HEK293 (cell line): ENCODE measurements around the gene TM2D3.
"Not testable (repeated sequence)": the region's sequence is repeated elsewhere in the genome, so short reads cannot be mapped to it uniquely, and the experiment has no call there.

Experiments
- CTCF ChIA-PET: fragments of 350-600 bp; formaldehyde crosslinking; extraction: SDS; loops from one replicate; lab custom pipeline; 2021; ENCODE audit warnings: antibody characterized with exemption; lab: Yijun Ruan, JAX
- POLR2A ChIA-PET: fragments of 300-600 bp; formaldehyde crosslinking; extraction: SDS; loops from one replicate; lab custom pipeline; 2020; ENCODE audit warnings: antibody characterized with exemption, inconsistent platforms; lab: Yijun Ruan, JAX
- H3K27ac ChIP-seq: fragments of 200-500 bp; sonication (Bioruptor generic); 2 replicates; pipeline ENCODE4 v1.5.1; 2014; ENCODE audit warnings: low read depth, low read length, control low read depth, inconsistent platforms; ENCODE audit errors: extremely low read depth
- H3K36me3 ChIP-seq, 2 experiments: fragments of 200-500 bp in 1 of 2; sonication (Bioruptor generic) in 1 of 2; 1 replicate in 1 of 2; 2 replicates in 1 of 2; pipeline ENCODE4 v1.5.1; 2014 to 2017; ENCODE audit warnings: inconsistent platforms in 2 of 2, low read length in 2 of 2; ENCODE audit not compliant: control insufficient read depth in 2 of 2, insufficient read depth in 1 of 2
- H3K4me1 ChIP-seq: fragments of 200-500 bp; sonication (Bioruptor generic); 2 replicates; pipeline ENCODE4 v1.5.1; 2014; ENCODE audit warnings: mild to moderate bottlenecking, low read length, inconsistent platforms; ENCODE audit not compliant: control insufficient read depth, insufficient read depth
- H3K4me3 ChIP-seq: 2 replicates; pipeline ENCODE4 v1.5.1; 2011; ENCODE audit warnings: low read depth, mild to moderate bottlenecking, control low read depth, low read length, moderate library complexity
- H3K9me3 ChIP-seq: fragments of 200-500 bp; sonication (Bioruptor generic); 2 replicates; pipeline ENCODE4 v1.5.1; 2014; ENCODE audit warnings: low read depth, low read length, inconsistent platforms; ENCODE audit not compliant: control insufficient read depth, insufficient read depth
- BCL11A ChIP-seq: fragments of 450-650 bp; formaldehyde crosslinking; IDR thresholded peaks from 2 replicates; pipeline ENCODE4 v1.5.1; 2016; ENCODE audit warnings: low read depth, missing biosample characterization, missing genetic modification characterization
- EGR2 ChIP-seq: fragments of 450-650 bp; formaldehyde crosslinking; IDR thresholded peaks from 2 replicates; pipeline ENCODE4 v1.5.1; 2016; ENCODE audit warnings: low read depth, missing biosample characterization, missing genetic modification characterization
- FEZF1 ChIP-seq: fragments of 450-650 bp; formaldehyde crosslinking; IDR thresholded peaks from 2 replicates; pipeline ENCODE4 v1.5.1; 2016; ENCODE audit warnings: missing biosample characterization, missing genetic modification characterization
- INSM2 ChIP-seq: fragments of 450-650 bp; formaldehyde crosslinking; IDR thresholded peaks from 2 replicates; pipeline ENCODE4 v1.5.1; 2016; ENCODE audit warnings: missing biosample characterization, missing genetic modification characterization
- MYNN ChIP-seq: fragments of 450-650 bp; formaldehyde crosslinking; IDR thresholded peaks from 2 replicates; pipeline ENCODE4 v1.5.1; 2016; ENCODE audit warnings: missing biosample characterization, missing genetic modification characterization, borderline replicate concordance
- PBX3 ChIP-seq: sonication (generic); formaldehyde crosslinking; IDR thresholded peaks from 2 replicates; pipeline ENCODE4 v1.8.1; 2022; ENCODE audit warnings: mild to moderate bottlenecking, moderate library complexity, missing genetic modification reagents
- ZBTB17 ChIP-seq: fragments of 450-650 bp; formaldehyde crosslinking; IDR thresholded peaks from 2 replicates; pipeline ENCODE4 v1.5.1; 2016; ENCODE audit warnings: missing biosample characterization, missing genetic modification characterization
- ZFHX2 ChIP-seq: fragments of 450-650 bp; formaldehyde crosslinking; conservative IDR thresholded peaks from 2 replicates; pipeline ENCODE4 v1.5.1; 2016; ENCODE audit warnings: missing biosample characterization, missing genetic modification characterization
- ZNF211 ChIP-seq: fragments of 450-650 bp; formaldehyde crosslinking; IDR thresholded peaks from 2 replicates; pipeline ENCODE4 v1.5.1; 2016; ENCODE audit warnings: low read depth, missing biosample characterization, missing genetic modification characterization
- ZNF324 ChIP-seq: fragments of 450-650 bp; formaldehyde crosslinking; IDR thresholded peaks from 2 replicates; pipeline ENCODE4 v1.5.1; 2016; ENCODE audit warnings: missing biosample characterization, missing genetic modification characterization
- ZNF514 ChIP-seq: fragments of 450-650 bp; formaldehyde crosslinking; IDR thresholded peaks from 2 replicates; pipeline ENCODE4 v1.5.1; 2016; ENCODE audit warnings: missing biosample characterization, missing genetic modification characterization
- ZNF600 ChIP-seq: fragments of 450-650 bp; formaldehyde crosslinking; IDR thresholded peaks from 2 replicates; pipeline ENCODE4 v1.5.1; 2016; ENCODE audit warnings: missing biosample characterization, missing genetic modification characterization
- ZNF654 ChIP-seq: fragments of 450-650 bp; formaldehyde crosslinking; IDR thresholded peaks from 2 replicates; pipeline ENCODE4 v1.5.1; 2016; ENCODE audit warnings: low read depth, missing biosample characterization, missing genetic modification characterization
- ZNF664 ChIP-seq: fragments of 450-650 bp; formaldehyde crosslinking; IDR thresholded peaks from 2 replicates; pipeline ENCODE4 v1.5.1; 2016; ENCODE audit warnings: missing biosample characterization, missing genetic modification characterization
- ZNF776 ChIP-seq: fragments of 450-650 bp; formaldehyde crosslinking; IDR thresholded peaks from 2 replicates; pipeline ENCODE4 v1.5.0; 2017; ENCODE audit warnings: missing biosample characterization, missing genetic modification characterization, borderline replicate concordance
- ZNF843 ChIP-seq: fragments of 450-650 bp; formaldehyde crosslinking; IDR thresholded peaks from 2 replicates; pipeline ENCODE4 v1.5.1; 2016; ENCODE audit warnings: missing biosample characterization, missing genetic modification characterization

TM2D3 gene

GRCh38 chr15:101654624-101655337 lies 2.6 kb upstream of the TM2D3 start:
- H3K4me3 ChIP-seq = not testable (repeated sequence)
- CTCF ChIA-PET = interaction anchor here (0.6 to 2.9 kb wide), 16 partner anchors 8 to 366 kb away, joined by 3 to 13 read pairs (median 4); no protein-coding TSS in a partner anchor

GRCh38 chr15:101654171-101654570 lies 2.0 kb upstream of the TM2D3 start:
- ChIA-PET CTCF (interaction anchor here (0.6 to 2.9 kb wide), 14 partner anchors 9 to 365 kb away, joined by 3 to 13 read pairs (median 4); no protein-coding TSS in a partner anchor), POLR2A (interaction anchor here (2.3 kb wide), 1 partner anchor 69 kb away, joined by 8 read pairs; the partner anchor contains the start of gene TARS3)
- no peak overlapping the region for H3K4me3 ChIP-seq
- peaks cover 32% of the 10 kb centered on the region for H3K4me1 ChIP-seq
- no peaks in the 10 kb centered on the region for H3K9me3 ChIP-seq
- no peak overlapping the region for H3K27ac ChIP-seq
- TF ChIP-seq EGR2 (tag by site-specific recombination) = no peak
- no peak for TF ChIP-seq FEZF1 (tag by site-specific recombination)
- no peak for TF ChIP-seq MYNN (tag by site-specific recombination)
- H3K36me3 ChIP-seq = peaks cover 12 to 21% of the 10 kb centered on the region in 2 experiments; a peak in 2 of 3 replicates

More at GRCh38 chr15:101654624-101655337, 2.6 kb upstream of the TM2D3 start:
- H3K36me3 ChIP-seq = peaks cover 6 to 15% of the 10 kb centered on the region in 2 experiments; a peak in 2 of 3 replicates
- H3K27ac ChIP-seq, H3K9me3 ChIP-seq: not testable (repeated sequence)
- peak; percentile 93 for TF ChIP-seq ZNF664 (tag by site-specific recombination)
- POLR2A ChIA-PET = interaction anchor here (0.6 to 2.3 kb wide), 2 partner anchors 62 to 69 kb away, joined by 6 to 8 read pairs; partner anchors contain the start of gene TARS3
- H3K4me1 ChIP-seq = peaks cover 29% of the 10 kb centered on the region

GRCh38 chr15:101652786-101653430 lies 727 bp upstream of the TM2D3 start:
- peak; percentile 34; the same call in 1 of the 2 replicates for TF ChIP-seq ZBTB17 (tag by site-specific recombination)
- TF ChIP-seq EGR2 (tag by site-specific recombination) = peak; percentile 53; the same call in 1 of the 2 replicates
- TF ChIP-seq ZNF324 (tag by site-specific recombination) = peak; percentile 14; the same call in 1 of the 2 replicates
- no peak for TF ChIP-seq ZNF776 (tag by site-specific recombination)
- TF ChIP-seq ZNF514 (tag by site-specific recombination) = no peak
- no peak for TF ChIP-seq INSM2 (tag by site-specific recombination)
- peak; percentile 55 for TF ChIP-seq PBX3
- peak; percentile 73; the same call in 1 of the 2 replicates for TF ChIP-seq ZFHX2 (tag by site-specific recombination)
- TF ChIP-seq ZNF654 (tag by site-specific recombination) = no peak
- TF ChIP-seq ZNF600 (tag by site-specific recombination) = 0 out of 2 replicates have a peak, but pooled peaks have one; percentile 45
- TF ChIP-seq BCL11A = no peak
- 0 out of 2 replicates have a peak, but pooled peaks have one; percentile 5 for TF ChIP-seq ZNF843 (tag by site-specific recombination)
- no peak for TF ChIP-seq ZNF211
- H3K4me3 ChIP-seq = peak overlapping the region; percentile 71
- H3K9me3 ChIP-seq = no peaks in the 10 kb centered on the region
- H3K4me1 ChIP-seq = peaks cover 26% of the 10 kb centered on the region
- H3K36me3 ChIP-seq = peaks cover 24 to 34% of the 10 kb centered on the region in 2 experiments
- H3K27ac ChIP-seq = peak overlapping the region; percentile 93
- CTCF ChIA-PET = interaction anchor here (0.6 to 1.4 kb wide), 7 partner anchors 14 to 355 kb away, joined by 3 to 6 read pairs (median 3); no protein-coding TSS in a partner anchor
- POLR2A ChIA-PET = no interaction called here
